Hematopoietic multipotent progenitor cell treated with erythropoietin and hydrocortisone succinate and interleukin-3 and kit ligand, for 8 days (in vitro differentiated cells): ENCODE results near the gene ITGAV.
A peak's percentile ranks its signal among the peaks of the same experiment; 100 is the strongest.
"Not testable (repeated sequence)": the region's sequence is repeated elsewhere in the genome, so short reads cannot be mapped to it uniquely, and the experiment has no call there.

ENCODE experiments used
- DNase-seq: peaks from one replicate; pipeline ENCODE4 v3.0.0-alpha.2; 2015

Gene ITGAV

GRCh38 chr2:186589612-186590349 lies at the start of gene ITGAV:
TSS of gene ITGAV (plus strand) at chr2:186590056. CDS start at chr2:186590339, 283 bp downstream.
- peak; percentile 89 for DNase-seq

DNA sequence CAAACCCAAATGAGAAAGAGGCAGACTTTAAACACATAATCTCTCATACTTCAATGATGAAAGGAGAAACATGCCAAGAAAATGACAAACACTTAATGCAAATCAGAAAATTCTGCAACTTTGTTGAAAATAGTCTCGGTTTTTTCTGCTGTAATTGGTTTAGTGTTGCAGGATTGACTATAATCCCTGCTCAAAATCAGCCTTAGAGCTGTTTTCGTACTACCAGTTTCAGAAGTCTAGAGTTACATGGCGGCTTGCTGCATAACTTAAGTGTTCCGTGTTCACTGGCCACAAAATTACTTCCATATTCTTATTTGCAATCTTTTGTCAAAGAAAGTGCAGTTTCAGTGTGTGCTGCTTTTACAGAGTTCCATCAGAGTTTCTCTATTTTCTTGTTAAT lies 48.9 kb upstream of the ITGAV start:
- no peak for DNase-seq

- no peak for DNase-seq
Observed at GRCh38 chr2:186542002-186542401, 47.9 kb upstream of the ITGAV start.

DNA sequence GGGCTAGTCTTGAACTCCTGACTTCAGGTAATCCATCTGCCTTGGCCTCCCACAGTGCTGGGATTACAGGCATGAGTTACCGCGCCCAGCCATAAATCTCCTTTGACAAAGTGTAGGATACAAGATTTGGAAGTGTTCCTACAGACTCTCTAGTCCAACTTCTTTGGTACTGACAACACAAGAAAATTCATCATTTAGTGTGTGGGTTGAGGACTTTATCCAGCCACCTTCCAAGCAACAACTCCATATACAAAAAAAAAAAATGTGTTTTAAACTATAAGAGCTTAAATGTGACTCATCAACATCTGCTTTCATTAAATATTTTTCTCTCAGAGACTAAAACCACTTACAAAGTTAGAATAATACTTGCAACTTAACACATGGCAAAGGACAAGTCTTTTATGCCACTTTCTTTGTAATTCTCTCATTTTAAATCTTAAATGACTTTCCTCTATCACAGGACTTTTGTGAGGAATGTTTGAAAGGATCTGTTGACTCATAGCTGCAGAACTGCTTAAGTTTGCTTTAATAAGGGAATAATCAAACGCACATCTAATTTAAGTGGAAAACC lies 46.2 kb upstream of the ITGAV start:
- no peak for DNase-seq

- DNase-seq = no peak
Observed at GRCh38 chr2:186544255-186544675, 45.6 kb upstream of the ITGAV start.

GRCh38 chr2:186546846-186547245 lies 43.0 kb upstream of the ITGAV start:
- no peak for DNase-seq

DNA sequence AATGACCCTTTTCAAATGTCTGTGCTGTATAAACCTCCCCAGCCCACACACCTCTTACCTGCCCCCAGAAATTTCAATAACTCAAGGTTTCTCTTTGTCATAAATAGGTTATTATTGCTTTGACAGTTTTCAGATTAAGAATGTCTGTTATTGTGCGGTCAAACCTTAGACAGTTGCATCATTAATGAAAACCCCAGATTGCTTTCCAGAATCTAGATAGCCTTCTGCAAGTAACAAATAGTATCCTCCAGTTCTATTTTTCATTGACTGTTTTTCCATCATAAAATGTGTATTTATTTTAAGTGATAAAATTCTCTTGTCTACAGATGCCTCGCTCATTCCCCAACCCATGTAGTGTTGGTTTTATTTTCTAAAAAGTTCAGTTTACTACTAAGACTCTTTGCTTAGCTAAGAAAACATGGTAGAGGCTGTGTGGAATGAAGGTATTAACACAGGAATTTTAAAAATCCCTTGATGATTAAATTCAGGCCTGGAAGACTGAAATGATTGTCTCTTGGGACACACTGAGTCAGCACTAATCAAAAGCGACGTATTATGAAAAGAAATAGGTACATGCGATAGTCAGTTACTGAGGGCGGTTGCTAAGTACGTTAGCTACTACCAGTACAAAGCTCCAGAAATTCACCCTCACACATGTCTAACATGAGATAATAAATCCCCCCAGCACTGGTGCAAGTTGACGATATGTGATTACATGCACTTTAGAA lies 38.4 kb upstream of the ITGAV start:
- DNase-seq = no peak

DNA sequence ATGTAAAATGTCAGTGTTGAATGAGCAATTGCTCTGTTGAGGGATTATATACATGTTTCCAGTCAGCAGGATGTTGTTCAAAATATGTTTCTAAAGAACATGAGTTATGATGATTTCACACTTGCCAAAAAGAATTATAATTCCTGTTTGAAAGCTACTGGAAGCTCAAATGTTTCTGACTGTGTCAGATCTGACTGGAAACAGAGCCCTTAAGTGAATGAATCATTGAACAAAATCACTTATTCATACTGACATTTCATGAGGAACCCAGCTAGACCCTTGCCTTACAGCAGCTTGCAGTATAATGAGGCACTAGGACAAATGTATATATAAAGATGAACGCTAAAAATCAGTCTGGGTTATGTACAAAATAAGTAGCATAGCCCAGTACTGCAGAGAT lies 35.4 kb upstream of the ITGAV start:
- DNase-seq = no peak

DNA sequence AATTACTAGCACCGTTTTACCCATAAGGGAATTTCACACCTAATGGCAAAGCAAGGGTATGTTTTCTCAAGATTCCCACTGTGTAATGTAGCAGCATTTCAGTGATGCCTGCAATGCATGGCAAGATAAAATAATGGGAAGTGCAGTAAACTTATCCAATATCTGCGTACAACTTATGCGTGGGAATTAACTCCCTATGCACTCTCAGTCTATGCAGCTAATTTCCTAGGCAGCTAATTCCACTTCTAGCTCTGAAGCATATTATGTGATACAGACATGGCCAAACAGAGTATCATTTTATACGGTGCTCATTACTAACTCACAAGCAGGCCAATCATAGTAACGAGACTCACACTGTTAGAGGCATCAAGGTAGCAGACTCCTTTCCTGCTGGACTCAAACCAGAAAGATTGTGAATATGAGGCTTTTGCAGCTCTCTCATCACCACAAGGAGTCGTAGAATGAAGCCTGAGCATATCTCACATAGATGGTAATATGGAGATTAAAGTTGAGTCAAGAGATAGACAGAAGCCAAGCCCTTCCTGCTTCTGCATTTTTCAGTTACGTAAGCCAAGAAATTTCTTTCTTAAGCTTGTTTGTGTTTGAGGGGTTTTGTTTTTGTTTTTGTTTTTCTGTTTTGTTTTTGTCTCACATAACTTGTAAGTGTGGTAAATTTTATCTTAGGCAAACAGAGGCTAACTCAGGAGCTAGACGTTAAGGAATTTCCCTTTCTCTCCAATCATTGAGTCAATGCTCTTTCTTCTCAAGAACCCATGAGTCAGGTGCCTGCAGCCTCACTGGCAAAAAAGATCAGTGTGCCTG lies 34.8 kb upstream of the ITGAV start:
- DNase-seq = peak; percentile 11

DNA sequence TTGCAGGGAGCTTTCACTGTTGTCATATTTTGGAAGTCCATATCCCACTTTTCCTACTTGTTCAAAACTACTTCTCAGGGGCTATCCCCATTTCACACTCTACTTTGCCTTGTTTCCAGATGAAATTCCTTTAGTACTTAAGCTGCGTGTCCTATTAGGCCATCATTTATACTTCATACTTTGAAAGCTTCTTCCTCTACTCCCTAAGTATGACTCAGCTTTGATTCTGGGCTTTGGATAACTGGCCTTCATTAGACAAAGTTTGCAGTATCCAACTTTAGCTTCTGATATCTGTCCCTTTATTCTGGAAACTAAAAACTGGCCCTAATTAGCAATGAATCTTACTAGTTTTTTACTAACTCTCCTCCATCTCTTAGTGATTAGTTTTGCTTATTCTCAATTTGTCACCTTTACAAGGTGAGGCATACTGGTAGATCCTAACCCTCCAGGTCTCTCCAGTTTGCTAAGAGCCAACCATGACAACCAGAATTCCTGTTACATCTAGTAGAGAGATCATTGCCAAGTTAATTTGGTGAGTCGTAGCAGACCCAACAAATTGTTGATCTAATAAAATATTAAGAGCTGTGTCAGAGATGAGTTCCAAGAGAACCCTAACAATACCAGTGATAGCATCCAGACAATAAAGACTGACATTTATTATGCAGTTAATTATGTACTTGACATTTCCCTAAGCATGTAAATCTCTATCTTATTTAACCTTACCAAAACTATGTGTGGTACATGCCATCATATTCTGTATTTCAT lies 31.2 kb upstream of the ITGAV start:
- DNase-seq = no peak

DNA sequence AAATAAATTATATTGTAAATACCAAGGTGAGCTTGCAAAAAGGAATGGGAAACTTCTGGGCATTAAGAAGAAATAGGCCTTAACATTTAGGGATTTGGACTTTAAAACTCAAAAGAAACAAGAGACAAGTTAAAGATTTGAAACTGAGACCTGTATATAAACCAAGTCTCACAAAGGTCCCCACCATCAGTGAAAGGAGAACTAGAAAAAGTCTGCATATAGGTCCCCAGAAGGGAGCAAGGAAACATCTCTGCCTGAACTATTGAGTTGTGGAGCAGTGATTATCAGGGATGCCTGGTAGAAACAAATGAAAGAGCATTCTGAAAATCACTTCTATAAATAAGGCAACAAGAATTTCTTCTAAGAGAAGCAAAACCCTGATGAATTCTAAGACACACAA lies 30.5 kb upstream of the ITGAV start:
- DNase-seq = no peak

GRCh38 chr2:186559848-186560247 lies 30.0 kb upstream of the ITGAV start:
- no peak for DNase-seq

DNA sequence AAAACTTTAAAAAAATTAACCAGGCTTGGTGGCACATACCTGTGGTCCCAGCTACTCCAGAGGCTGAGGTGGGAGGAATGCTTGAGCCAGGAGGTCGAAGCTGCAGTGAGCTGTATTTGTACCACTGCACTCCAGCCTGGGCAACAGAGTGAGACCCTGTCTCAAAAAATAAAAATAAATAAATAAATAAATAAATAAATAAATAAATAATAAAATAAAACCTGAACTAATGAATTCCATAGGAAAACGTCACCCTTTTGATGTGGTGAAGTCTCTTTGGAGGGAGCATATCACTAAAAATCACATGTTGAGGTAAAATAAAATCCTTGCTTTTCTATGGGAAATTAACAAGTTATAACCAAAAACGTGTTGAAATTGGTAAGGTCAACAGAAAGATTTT lies 29.6 kb upstream of the ITGAV start:
- no peak for DNase-seq

- DNase-seq = no peak
Observed at GRCh38 chr2:186561467-186562208, 28.2 kb upstream of the ITGAV start.

GRCh38 chr2:186562209-186562578 lies 27.7 kb upstream of the ITGAV start:
- no peak for DNase-seq

DNA sequence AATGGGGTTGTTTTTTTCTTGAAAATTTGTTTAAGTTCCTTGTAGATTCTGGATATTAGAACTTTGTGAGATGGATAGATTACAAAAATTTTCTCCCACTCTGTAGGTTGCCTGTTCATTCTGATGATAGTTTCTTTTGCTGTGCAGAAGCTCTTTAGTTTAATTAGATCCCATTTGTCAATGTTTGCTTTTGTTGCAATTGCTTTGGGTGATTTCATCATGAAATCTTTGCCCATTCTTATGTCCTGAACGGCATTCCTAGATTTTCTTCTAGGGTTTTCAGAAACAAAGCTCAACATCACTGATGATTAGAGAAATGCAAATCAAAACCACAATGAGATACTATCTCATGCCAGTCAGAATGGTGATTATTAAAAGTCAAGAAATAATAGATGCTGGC lies 21.3 kb upstream of the ITGAV start:
- not testable (repeated sequence) for DNase-seq

GRCh38 chr2:186569127-186569526 lies 20.7 kb upstream of the ITGAV start:
- not testable (repeated sequence) for DNase-seq

- DNase-seq = no peak
Observed at GRCh38 chr2:186569897-186570296, 20.0 kb upstream of the ITGAV start.

GRCh38 chr2:186570604-186571003 lies 19.3 kb upstream of the ITGAV start:
- DNase-seq = no peak

DNA sequence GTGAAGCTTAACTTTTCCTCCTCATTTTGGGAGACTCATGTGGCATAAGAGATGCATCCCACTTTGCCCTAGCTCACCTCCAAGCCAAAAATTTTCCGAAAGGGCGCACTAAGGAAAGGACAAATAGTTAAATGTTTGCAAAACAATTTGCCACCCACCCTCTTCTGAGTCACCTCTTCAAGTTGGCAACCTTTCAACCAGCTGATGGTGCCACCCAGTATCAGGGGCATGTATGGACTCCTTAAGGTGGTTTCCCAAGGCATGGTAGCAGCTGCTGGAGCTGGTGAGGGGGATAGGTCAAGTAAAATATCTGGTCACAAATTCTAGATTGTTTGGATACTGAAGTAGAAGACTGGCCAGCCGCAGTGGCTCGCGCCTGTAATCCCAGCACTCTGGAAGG lies 17.2 kb upstream of the ITGAV start:
- DNase-seq = no peak

- no peak for DNase-seq
Observed at GRCh38 chr2:186573531-186573930, 16.3 kb upstream of the ITGAV start.

DNA sequence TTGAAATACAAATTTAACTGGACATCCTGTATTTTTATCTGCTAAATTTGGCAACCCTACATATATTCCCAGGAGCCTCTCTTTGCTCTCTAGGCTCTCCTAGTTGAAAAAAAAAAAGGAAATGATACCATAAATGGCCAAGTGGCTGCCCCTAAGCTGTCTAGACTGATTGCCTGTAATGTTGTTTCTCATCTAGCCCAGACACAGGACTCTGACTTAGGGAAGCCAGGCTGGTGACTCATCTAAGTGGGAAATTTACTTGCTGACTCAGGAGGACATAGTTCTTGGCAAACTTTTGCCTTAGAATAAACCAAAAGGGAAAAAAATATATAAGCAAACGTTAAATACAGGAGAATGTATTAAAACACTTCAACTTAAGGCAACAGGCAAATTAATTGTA lies 14.6 kb upstream of the ITGAV start:
- DNase-seq = peak; percentile 34
